HL-60 (cell line): ENCODE data around the gene RFESD.

Experiments
- GABPA ChIP-seq: IDR thresholded peaks from 2 replicates; pipeline ENCODE4 v1.6.1; 2012; ENCODE audit warnings: low read depth
- POLR2AphosphoS5 ChIP-seq: IDR thresholded peaks from 2 replicates; pipeline ENCODE4 v1.6.1; 2012; ENCODE audit warnings: low read depth
- SPI1 ChIP-seq: IDR thresholded peaks from 2 replicates; pipeline ENCODE4 v1.6.1; 2012; ENCODE audit warnings: low read depth, mild to moderate bottlenecking, borderline replicate concordance
- TF ChIP-seq, protein P1 (sequence below): IDR thresholded peaks from one replicate; pipeline ENCODE4 v1.5.1; 2011; ENCODE audit warnings: low read length, control low read depth, inconsistent platforms; ENCODE audit not compliant: insufficient read depth
- TF ChIP-seq, protein P2 (sequence below): IDR thresholded peaks from 2 replicates; pipeline ENCODE4 v1.6.1; 2012; ENCODE audit warnings: low read depth; ENCODE audit not compliant: insufficient replicate concordance

DNA sequence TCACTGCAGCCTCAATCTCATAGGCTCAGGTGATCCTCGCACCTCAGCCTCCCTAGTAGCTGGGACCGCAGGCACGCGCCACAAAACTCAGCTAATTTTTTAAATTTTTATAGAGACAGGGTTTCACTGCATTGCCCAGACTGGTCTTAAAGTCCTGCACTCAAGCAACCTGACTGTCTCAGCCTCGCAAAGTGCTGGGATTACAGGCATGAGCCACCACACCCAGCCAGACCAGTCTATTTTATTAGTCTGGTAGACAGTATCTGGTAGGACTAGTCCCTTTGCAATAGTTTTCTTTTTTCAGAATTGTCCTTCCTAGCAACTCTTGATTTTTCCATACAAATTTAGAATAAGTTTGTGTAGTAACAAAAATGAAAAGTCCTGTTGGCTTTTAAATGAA is 40.8 kb upstream of the RFESD start:
- TF ChIP-seq, protein P1, sequence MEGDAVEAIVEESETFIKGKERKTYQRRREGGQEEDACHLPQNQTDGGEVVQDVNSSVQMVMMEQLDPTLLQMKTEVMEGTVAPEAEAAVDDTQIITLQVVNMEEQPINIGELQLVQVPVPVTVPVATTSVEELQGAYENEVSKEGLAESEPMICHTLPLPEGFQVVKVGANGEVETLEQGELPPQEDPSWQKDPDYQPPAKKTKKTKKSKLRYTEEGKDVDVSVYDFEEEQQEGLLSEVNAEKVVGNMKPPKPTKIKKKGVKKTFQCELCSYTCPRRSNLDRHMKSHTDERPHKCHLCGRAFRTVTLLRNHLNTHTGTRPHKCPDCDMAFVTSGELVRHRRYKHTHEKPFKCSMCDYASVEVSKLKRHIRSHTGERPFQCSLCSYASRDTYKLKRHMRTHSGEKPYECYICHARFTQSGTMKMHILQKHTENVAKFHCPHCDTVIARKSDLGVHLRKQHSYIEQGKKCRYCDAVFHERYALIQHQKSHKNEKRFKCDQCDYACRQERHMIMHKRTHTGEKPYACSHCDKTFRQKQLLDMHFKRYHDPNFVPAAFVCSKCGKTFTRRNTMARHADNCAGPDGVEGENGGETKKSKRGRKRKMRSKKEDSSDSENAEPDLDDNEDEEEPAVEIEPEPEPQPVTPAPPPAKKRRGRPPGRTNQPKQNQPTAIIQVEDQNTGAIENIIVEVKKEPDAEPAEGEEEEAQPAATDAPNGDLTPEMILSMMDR: no peak
- TF ChIP-seq POLR2AphosphoS5 (no peak), GABPA (no peak), SPI1 (no peak)
- TF ChIP-seq, protein P2, sequence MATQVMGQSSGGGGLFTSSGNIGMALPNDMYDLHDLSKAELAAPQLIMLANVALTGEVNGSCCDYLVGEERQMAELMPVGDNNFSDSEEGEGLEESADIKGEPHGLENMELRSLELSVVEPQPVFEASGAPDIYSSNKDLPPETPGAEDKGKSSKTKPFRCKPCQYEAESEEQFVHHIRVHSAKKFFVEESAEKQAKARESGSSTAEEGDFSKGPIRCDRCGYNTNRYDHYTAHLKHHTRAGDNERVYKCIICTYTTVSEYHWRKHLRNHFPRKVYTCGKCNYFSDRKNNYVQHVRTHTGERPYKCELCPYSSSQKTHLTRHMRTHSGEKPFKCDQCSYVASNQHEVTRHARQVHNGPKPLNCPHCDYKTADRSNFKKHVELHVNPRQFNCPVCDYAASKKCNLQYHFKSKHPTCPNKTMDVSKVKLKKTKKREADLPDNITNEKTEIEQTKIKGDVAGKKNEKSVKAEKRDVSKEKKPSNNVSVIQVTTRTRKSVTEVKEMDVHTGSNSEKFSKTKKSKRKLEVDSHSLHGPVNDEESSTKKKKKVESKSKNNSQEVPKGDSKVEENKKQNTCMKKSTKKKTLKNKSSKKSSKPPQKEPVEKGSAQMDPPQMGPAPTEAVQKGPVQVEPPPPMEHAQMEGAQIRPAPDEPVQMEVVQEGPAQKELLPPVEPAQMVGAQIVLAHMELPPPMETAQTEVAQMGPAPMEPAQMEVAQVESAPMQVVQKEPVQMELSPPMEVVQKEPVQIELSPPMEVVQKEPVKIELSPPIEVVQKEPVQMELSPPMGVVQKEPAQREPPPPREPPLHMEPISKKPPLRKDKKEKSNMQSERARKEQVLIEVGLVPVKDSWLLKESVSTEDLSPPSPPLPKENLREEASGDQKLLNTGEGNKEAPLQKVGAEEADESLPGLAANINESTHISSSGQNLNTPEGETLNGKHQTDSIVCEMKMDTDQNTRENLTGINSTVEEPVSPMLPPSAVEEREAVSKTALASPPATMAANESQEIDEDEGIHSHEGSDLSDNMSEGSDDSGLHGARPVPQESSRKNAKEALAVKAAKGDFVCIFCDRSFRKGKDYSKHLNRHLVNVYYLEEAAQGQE: no peak
